Measurements from ENCODE around the gene CATSPERZ.

CATSPERZ gene

GRCh38 chr11:64275031-64275800, 24.9 kb upstream of the CATSPERZ start:
- Histone ChIP-seq H3K4me3 (replicated peaks; ENCODE audit: low read depth, low read length) (no peak overlapping the region), H3K27me3 (replicated peaks; ENCODE audit: control insufficient read depth, insufficient read depth, low read length) (no peaks in the 10 kb centered on the region), H3K36me3 (ENCODE audit: control insufficient read depth, insufficient read depth, low read length) (peaks cover 12% of the 10 kb centered on the region)
- DNase-seq (ENCODE audit: extremely low read depth, insufficient read length) = peak; percentile 0
- no peak for TF ChIP-seq CTCF (IDR thresholded peaks at IDR 0.05; ENCODE audit: insufficient read depth, low read length, poor library complexity, severe bottlenecking)

GRCh38 chr11:64275841-64276240, 24.3 kb upstream of the CATSPERZ start:
- Histone ChIP-seq H3K36me3 (ENCODE audit: control insufficient read depth, insufficient read depth, low read length) (peaks cover 12% of the 10 kb centered on the region), H3K4me3 (replicated peaks; ENCODE audit: low read depth, low read length) (no peak overlapping the region), H3K27me3 (replicated peaks; ENCODE audit: control insufficient read depth, insufficient read depth, low read length) (no peaks in the 10 kb centered on the region)
- no peak for TF ChIP-seq CTCF (IDR thresholded peaks at IDR 0.05; ENCODE audit: insufficient read depth, low read length, poor library complexity, severe bottlenecking)
- DNase-seq (ENCODE audit: extremely low read depth, insufficient read length) = no peak

- H3K4me3 ChIP-seq (replicated peaks; ENCODE audit: low read depth, low read length) = no peak overlapping the region
- peak; percentile 2 for DNase-seq (ENCODE audit: extremely low read depth, insufficient read length)
- no peaks in the 10 kb centered on the region for H3K27me3 ChIP-seq (replicated peaks; ENCODE audit: control insufficient read depth, insufficient read depth, low read length)
- H3K36me3 ChIP-seq (ENCODE audit: control insufficient read depth, insufficient read depth, low read length) = peaks cover 12% of the 10 kb centered on the region
- no peak for TF ChIP-seq CTCF (IDR thresholded peaks at IDR 0.05; ENCODE audit: insufficient read depth, low read length, poor library complexity, severe bottlenecking)
These were observed 23.3 kb upstream of the CATSPERZ start for GRCh38 chr11:64276653-64277431.

- TF ChIP-seq CTCF (IDR thresholded peaks at IDR 0.05; ENCODE audit: insufficient read depth, low read length, poor library complexity, severe bottlenecking) = no peak
- Histone ChIP-seq H3K27me3 (replicated peaks; ENCODE audit: control insufficient read depth, insufficient read depth, low read length) (no peaks in the 10 kb centered on the region), H3K4me3 (replicated peaks; ENCODE audit: low read depth, low read length) (no peak overlapping the region), H3K36me3 (ENCODE audit: control insufficient read depth, insufficient read depth, low read length) (peaks cover 14% of the 10 kb centered on the region)
- DNase-seq (ENCODE audit: extremely low read depth, insufficient read length) = peak; percentile 0
These were observed 21.5 kb upstream of the CATSPERZ start for GRCh38 chr11:64278576-64279190.

- no peak for DNase-seq (ENCODE audit: extremely low read depth, insufficient read length)
- no peak overlapping the region for H3K4me3 ChIP-seq (replicated peaks; ENCODE audit: low read depth, low read length)
- H3K36me3 ChIP-seq (ENCODE audit: control insufficient read depth, insufficient read depth, low read length) = peaks cover 10% of the 10 kb centered on the region
- H3K27me3 ChIP-seq (replicated peaks; ENCODE audit: control insufficient read depth, insufficient read depth, low read length) = no peaks in the 10 kb centered on the region
- no peak for TF ChIP-seq CTCF (IDR thresholded peaks at IDR 0.05; ENCODE audit: insufficient read depth, low read length, poor library complexity, severe bottlenecking)
These were observed 18.0 kb upstream of the CATSPERZ start for GRCh38 chr11:64281957-64282770.
